LNCAP (cell line): Measurements from ENCODE around the gene PPP1R1C.

ENCODE experiments used
- TF ChIP-seq, protein P1 (sequence below): fragments of 450-650 bp; IDR thresholded peaks from 2 replicates; pipeline ENCODE4 v1.5.1; 2017; ENCODE audit warnings: mild to moderate bottlenecking

PPP1R1C gene

DNA sequence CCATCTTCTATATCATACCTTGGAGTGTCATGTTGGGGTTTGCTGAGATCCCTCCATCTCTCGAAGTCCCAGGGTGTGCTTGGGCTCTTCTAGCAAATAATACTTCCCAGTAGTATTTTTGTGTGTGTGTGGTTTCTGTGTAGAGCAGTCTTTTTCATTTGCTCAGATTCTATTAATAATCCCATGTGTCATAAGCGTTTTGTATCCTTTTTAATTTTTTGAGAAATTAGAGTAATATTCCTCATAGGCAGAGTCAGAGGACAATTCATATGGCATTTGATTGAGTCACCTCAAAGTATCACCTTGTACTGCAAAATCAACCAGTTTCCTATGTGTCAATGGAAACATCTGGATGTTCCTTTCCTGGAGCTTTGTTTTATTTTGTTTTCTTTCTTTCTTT is 37.4 kb upstream of the PPP1R1C start:
- TF ChIP-seq, protein P1, sequence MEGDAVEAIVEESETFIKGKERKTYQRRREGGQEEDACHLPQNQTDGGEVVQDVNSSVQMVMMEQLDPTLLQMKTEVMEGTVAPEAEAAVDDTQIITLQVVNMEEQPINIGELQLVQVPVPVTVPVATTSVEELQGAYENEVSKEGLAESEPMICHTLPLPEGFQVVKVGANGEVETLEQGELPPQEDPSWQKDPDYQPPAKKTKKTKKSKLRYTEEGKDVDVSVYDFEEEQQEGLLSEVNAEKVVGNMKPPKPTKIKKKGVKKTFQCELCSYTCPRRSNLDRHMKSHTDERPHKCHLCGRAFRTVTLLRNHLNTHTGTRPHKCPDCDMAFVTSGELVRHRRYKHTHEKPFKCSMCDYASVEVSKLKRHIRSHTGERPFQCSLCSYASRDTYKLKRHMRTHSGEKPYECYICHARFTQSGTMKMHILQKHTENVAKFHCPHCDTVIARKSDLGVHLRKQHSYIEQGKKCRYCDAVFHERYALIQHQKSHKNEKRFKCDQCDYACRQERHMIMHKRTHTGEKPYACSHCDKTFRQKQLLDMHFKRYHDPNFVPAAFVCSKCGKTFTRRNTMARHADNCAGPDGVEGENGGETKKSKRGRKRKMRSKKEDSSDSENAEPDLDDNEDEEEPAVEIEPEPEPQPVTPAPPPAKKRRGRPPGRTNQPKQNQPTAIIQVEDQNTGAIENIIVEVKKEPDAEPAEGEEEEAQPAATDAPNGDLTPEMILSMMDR, result no peak

DNA sequence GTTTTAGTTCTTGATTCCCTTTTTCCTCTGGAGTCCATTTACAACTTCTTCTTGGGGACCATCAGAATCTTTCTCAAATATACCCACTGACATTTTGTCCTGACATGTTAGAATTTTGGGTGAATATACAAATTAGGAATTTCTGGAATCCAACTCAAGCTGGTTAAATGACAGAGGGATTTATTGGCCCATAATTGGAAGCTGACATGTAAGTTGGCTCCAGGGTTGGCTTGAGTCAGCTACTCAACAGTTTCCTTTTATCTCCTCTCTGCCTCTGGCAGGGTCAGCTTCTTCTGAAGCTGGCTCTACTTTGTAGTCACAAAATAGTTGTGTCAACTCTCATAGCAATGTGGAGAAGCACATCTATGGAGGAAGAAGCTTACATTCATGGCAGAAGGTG is 36.6 kb upstream of the PPP1R1C start:
- TF ChIP-seq, protein P1, result no peak

DNA sequence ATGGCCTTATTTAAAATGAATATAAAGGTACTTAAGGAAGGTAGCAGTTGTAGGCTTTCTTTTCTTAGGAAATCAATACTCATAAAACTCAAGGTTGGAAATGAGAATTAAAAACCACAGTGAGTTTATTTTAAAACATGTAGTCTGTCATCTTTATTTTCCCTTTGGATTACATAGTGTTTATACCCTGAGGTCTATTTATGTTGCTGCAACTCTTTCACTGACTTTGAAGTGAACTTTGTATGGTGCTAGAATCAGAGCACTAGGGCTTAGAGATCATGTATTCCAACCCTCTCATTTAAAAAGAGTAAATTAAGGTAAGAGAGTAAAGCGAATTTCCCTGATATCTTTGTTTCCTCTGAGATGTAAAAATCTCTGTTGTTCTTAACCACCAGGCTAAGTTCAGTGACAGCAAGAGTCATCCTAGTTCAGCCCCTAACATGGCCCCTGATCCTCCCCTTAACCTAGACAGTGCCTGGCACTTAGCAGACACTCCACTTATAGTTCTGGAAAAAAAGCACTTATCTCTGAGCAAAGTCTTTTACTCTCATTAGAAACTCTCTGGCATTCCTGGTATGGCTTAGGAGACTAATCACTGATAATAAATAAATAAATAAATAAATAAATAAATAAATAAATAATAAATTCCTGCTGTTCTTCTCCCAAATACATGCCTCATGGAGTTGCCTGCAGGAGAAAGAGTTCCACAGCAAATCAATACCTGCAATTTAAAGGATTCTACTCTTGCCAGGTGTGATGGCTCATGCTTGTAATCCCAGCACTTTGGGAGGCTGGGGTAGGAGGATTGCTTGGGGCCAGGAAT is 33.0 kb upstream of the PPP1R1C start:
- TF ChIP-seq, protein P1, result no peak

DNA sequence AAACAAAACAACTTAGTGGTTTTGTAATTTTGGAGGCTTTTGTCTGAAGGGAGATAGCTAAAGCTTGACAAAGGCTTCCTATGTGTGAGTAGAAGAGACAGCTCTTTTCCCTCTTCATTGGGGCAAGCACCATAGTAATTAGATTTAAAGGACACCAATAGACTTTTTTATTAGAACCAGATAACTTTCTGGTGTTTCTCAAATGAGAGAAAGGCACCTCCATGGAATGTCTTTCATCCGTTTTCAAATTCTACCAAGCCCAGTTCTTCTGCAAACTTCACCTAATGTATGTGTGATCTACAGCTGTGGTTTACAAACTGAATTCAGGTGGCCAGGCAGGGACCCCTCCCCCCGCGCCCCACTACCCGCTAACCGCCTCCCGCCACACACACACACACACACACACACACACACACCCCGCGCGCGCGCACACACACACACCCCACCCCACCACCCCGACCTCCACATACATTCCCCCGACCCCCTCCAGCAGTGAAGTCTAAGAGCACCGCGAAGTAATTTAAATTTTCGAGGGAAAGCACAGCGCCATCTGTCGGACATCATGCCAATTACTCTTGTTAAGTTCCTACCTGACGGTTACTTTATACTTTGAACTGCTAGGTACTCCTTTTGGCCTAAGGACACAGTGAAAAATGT is 31.6 kb upstream of the PPP1R1C start:
- TF ChIP-seq, protein P1, result peak; percentile 46; the same call in 1 of the 2 replicates

DNA sequence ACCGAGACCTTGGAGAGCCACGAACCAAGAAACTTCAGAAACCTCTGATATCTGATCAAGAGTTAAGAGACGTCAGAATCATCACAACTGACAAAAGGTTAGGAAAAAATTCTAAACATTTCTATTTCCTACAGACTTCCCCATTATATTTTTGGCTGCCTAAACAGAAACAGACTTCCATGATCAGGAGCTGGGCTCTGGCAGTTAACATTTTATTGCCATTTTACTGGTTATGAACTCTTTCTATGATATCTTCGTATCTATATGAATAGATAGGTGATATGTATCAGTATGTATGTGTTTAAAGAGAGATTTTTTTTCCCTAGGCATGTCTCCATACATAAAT is 31.1 kb upstream of the PPP1R1C start:
- TF ChIP-seq, protein P1, result no peak

DNA sequence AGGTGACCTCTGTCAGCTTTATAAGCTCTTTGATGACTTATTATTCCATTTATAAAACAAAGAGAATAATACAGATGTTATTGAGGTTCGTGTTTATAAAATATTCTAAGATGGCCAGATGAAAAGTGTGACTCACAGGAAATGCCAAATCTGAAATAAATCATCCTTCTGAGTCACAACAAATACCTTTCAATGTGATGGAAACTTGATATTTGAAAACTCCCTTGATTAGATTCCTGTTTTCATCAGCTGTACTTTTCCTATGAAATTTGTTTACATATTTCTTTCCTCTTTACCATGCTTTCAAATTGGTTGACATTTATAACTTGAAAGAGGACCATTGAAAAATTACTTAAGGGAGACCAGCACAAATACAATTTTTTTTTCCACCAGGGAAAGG is 30.6 kb upstream of the PPP1R1C start:
- TF ChIP-seq, protein P1, result no peak

DNA sequence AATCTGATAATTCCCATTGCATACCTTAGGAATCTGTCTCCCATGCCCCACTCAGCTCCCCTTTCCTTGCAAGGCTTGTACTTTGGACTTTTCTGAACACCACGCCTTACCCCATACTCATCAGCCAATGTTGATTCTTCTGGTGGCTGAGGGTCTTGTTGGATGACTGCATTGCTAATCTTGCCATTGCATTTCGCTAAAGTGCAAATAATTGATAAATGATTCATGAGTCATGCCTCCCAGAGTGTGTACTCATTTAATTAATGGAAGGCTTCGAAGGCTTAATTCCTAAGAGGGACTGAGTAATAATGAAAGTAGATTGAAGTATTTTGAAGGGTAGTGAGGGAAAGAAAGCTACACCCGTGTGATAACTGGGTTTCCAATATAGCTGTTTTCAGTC is 28.0 kb upstream of the PPP1R1C start:
- TF ChIP-seq, protein P1, result no peak
